H1 (cell line): ENCODE results near the gene MDK. TPM values are rescaled to one million over a fixed set of nuclear protein-coding genes. Genes with fewer than 3 reads are reported as not detected.

Source experiments
- CTCF ChIA-PET: fragments of 300-600 bp; sonication (Branson Sonifier 250); formaldehyde crosslinking; loops from one replicate; lab custom pipeline; 2021; ENCODE audit not compliant: partially characterized antibody; lab: Charles Lee
- POLR2A ChIA-PET: fragments of 300-600 bp; sonication (Branson Sonifier 250); formaldehyde crosslinking; loops from one replicate; lab custom pipeline; 2021; ENCODE audit warnings: inconsistent platforms; ENCODE audit not compliant: partially characterized antibody; lab: Charles Lee
- DNase-seq, 2 experiments: peaks; one replicate each; pipeline versions ENCODE4 v3.0.0 to v3.0.0-alpha.2; 2010 to 2022; ENCODE audit warnings: low spot score in 2 of 2, low read depth in 1 of 2, mixed read lengths in 1 of 2
- FAIRE-seq: peaks from 2 replicates; lab custom pipeline; 2011; peaks lifted over from hg19 to GRCh38; lab: Jason Lieb, UNC
- H2AFZ ChIP-seq: 2 replicates; pipeline ENCODE4 v1.8.1; 2012; ENCODE audit warnings: low read length, inconsistent platforms
- H2AK5ac ChIP-seq: 2 replicates; pipeline ENCODE4 v1.6.1; 2013; ENCODE audit warnings: low read depth, low read length
- H2BK120ac ChIP-seq: replicated peaks from 2 replicates; pipeline ENCODE3; 2013; ENCODE audit warnings: low read depth, low read length, inconsistent platforms
- H2BK12ac ChIP-seq: 2 replicates; pipeline ENCODE4 v1.6.1; 2013; ENCODE audit warnings: low read depth, low read length
- H2BK15ac ChIP-seq: 2 replicates; pipeline ENCODE4 v1.6.1; 2013; ENCODE audit warnings: low read length
- H2BK20ac ChIP-seq: 2 replicates; pipeline ENCODE4 v1.6.1; 2013; ENCODE audit warnings: low read length
- H2BK5ac ChIP-seq: 2 replicates; pipeline ENCODE4 v1.6.1; 2013; ENCODE audit warnings: low read depth, low read length
- H3K14ac ChIP-seq: 2 replicates; pipeline ENCODE4 v1.6.1; 2013; ENCODE audit warnings: inconsistent platforms; ENCODE audit not compliant: insufficient read length
- H3K18ac ChIP-seq: 2 replicates; pipeline ENCODE4 v1.6.1; 2013; ENCODE audit warnings: low read length; ENCODE audit errors: extremely low read depth
- H3K23ac ChIP-seq: 2 replicates; pipeline ENCODE4 v1.6.1; 2013; ENCODE audit warnings: inconsistent platforms; ENCODE audit not compliant: insufficient read length
- H3K23me2 ChIP-seq: 2 replicates; pipeline ENCODE4 v1.6.1; 2013; ENCODE audit warnings: low read depth, low read length
- H3K27ac ChIP-seq: 2 replicates; pipeline ENCODE4 v1.6.1; 2011; ENCODE audit warnings: low read depth, low read length, inconsistent platforms
- H3K27me3 ChIP-seq, 4 experiments: replicated peaks in 1 of 4; 1 replicate in 1 of 4; 2 replicates in 3 of 4; pipeline versions ENCODE4 v1.6.1 to v1.8.1; 2011 to 2013; ENCODE audit warnings: low read length in 3 of 4, mild to moderate bottlenecking in 3 of 4, inconsistent platforms in 2 of 4, mixed read lengths in 2 of 4, moderate library complexity in 1 of 4; ENCODE audit not compliant: control insufficient read depth in 3 of 4, insufficient read depth in 3 of 4; ENCODE audit errors: extremely low read depth in 1 of 4
- H3K36me3 ChIP-seq, 4 experiments: 2 replicates each; pipeline versions ENCODE4 v1.6.1 to v1.8.1; 2011 to 2013; ENCODE audit warnings: mild to moderate bottlenecking in 4 of 4, low read length in 3 of 4, moderate library complexity in 2 of 4, control low read depth in 1 of 4, inconsistent platforms in 1 of 4; ENCODE audit not compliant: insufficient read depth in 4 of 4, control insufficient read depth in 2 of 4
- H3K4ac ChIP-seq: replicated peaks from 2 replicates; pipeline ENCODE3; 2013; ENCODE audit warnings: low read length, low read depth, mixed read lengths, inconsistent platforms; ENCODE audit not compliant: insufficient read length
- H3K4me1 ChIP-seq, 4 experiments: replicated peaks in 1 of 4; 1 replicate in 1 of 4; 2 replicates in 3 of 4; pipeline versions ENCODE4 v1.6.1 to v1.8.1; 2011 to 2013; ENCODE audit warnings: low read length in 3 of 4, inconsistent platforms in 2 of 4, mixed read lengths in 1 of 4; ENCODE audit not compliant: insufficient read depth in 4 of 4, control insufficient read depth in 3 of 4
- H3K4me2 ChIP-seq, 2 experiments: 2 replicates each; pipeline versions ENCODE4 v1.6.1 to v1.8.1; 2011 to 2013; ENCODE audit warnings: low read depth in 2 of 2, low read length in 2 of 2, control low read depth in 1 of 2, inconsistent platforms in 1 of 2, mild to moderate bottlenecking in 1 of 2; ENCODE audit not compliant: insufficient read depth in 1 of 2
- H3K4me3 ChIP-seq, 4 experiments: fragments of 200-600, 300-600 bp in 1 of 4; sonication (generic), shearing (Covaris generic), sonication (Bioruptor Twin) in 1 of 4; 2 replicates each; pipeline versions ENCODE4 v1.5.1 to v1.8.1; 2011 to 2016; ENCODE audit warnings: low read length in 4 of 4, low read depth in 3 of 4, control low read depth in 2 of 4, inconsistent platforms in 2 of 4, mild to moderate bottlenecking in 2 of 4, mixed read lengths in 1 of 4, moderate library complexity in 1 of 4; ENCODE audit not compliant: insufficient read depth in 2 of 4; ENCODE audit errors: extremely low read depth in 1 of 4
- H3K56ac ChIP-seq: replicated peaks from 2 replicates; pipeline ENCODE3; 2013; ENCODE audit warnings: low read depth, mild to moderate bottlenecking, mixed read lengths, low read length, inconsistent platforms; ENCODE audit not compliant: insufficient read length
- H3K79me1 ChIP-seq: 2 replicates; pipeline ENCODE4 v1.6.1; 2013; ENCODE audit warnings: low read depth, low read length, control low read depth
- H3K79me2 ChIP-seq, 2 experiments: 2 replicates each; pipeline versions ENCODE4 v1.6.1 to v1.8.1; 2012 to 2013; ENCODE audit warnings: low read length in 2 of 2, mild to moderate bottlenecking in 2 of 2, inconsistent platforms in 1 of 2; ENCODE audit not compliant: insufficient read depth in 2 of 2, control insufficient read depth in 1 of 2
- H3K9ac ChIP-seq, 4 experiments: replicated peaks in 1 of 4; 1 replicate in 1 of 4; 2 replicates in 3 of 4; pipeline versions ENCODE4 v1.6.1 to v1.8.1; 2011 to 2013; ENCODE audit warnings: low read depth in 3 of 4, low read length in 3 of 4, control low read depth in 2 of 4, mild to moderate bottlenecking in 2 of 4, moderate library complexity in 2 of 4, inconsistent platforms in 1 of 4; ENCODE audit errors: extremely low read depth in 1 of 4
- H3K9me3 ChIP-seq, 2 experiments: 2 replicates each; pipeline versions ENCODE4 v1.6.1 to v1.8.1; 2012 to 2013; ENCODE audit warnings: mild to moderate bottlenecking in 2 of 2, moderate library complexity in 2 of 2, control low read depth in 1 of 2, inconsistent platforms in 1 of 2, low read depth in 1 of 2, low read length in 1 of 2, mixed read lengths in 1 of 2; ENCODE audit not compliant: insufficient read depth in 2 of 2
- H4K20me1 ChIP-seq, 2 experiments: replicated peaks in 1 of 2; 2 replicates each; pipeline versions ENCODE3 to v1.8.1; 2011 to 2013; ENCODE audit warnings: inconsistent platforms in 2 of 2, low read length in 2 of 2, mild to moderate bottlenecking in 1 of 2; ENCODE audit not compliant: insufficient read depth in 2 of 2, control insufficient read depth in 1 of 2
- H4K5ac ChIP-seq: 2 replicates; pipeline ENCODE4 v1.6.1; 2013; ENCODE audit warnings: low read length, low read depth, mixed read lengths, inconsistent platforms; ENCODE audit not compliant: insufficient read length
- H4K8ac ChIP-seq: 2 replicates; pipeline ENCODE4 v1.8.0; 2013; ENCODE audit warnings: mild to moderate bottlenecking, moderate library complexity, low read length, inconsistent platforms; ENCODE audit not compliant: insufficient read depth; ENCODE audit errors: extremely low read depth
- H4K91ac ChIP-seq: replicated peaks from 2 replicates; pipeline ENCODE3; 2013; ENCODE audit warnings: low read length, mixed read lengths, inconsistent platforms; ENCODE audit not compliant: insufficient read length
- KDM4A ChIP-seq: IDR thresholded peaks from one replicate; pipeline ENCODE4 v1.7.1; 2012; ENCODE audit warnings: low read depth, mild to moderate bottlenecking, moderate library complexity, low read length, inconsistent platforms; ENCODE audit not compliant: severe bottlenecking
- POLR2A ChIP-seq, 2 experiments: IDR thresholded peaks; 1 replicate in 1 of 2; 2 replicates in 1 of 2; pipeline ENCODE4 v1.6.1; 2011; ENCODE audit warnings: low read depth in 2 of 2, low read length in 2 of 2, mild to moderate bottlenecking in 2 of 2; ENCODE audit errors: control extremely low read depth in 1 of 2
- TBP ChIP-seq: IDR thresholded peaks from 2 replicates; pipeline ENCODE4 v1.6.1; 2011; ENCODE audit warnings: low read depth, low read length, improper control_type of control experiment
- WGBS, 2 experiments: shearing (Covaris generic) in 1 of 2; methylation state at CpG; one replicate each; pipeline versions ENCODE4 v1.1.6 to v1.1.7; 2013 to 2015; ENCODE audit warnings: low lambda C conversion rate in 2 of 2, mixed read lengths in 2 of 2, inconsistent platforms in 1 of 2, low coverage in 1 of 2, missing lambda C conversion rate in 1 of 2; ENCODE audit not compliant: insufficient replicate concordance in 2 of 2, insufficient coverage in 1 of 2, insufficient read length in 1 of 2; ENCODE audit errors: extremely low coverage in 1 of 2, missing lambda C conversion rate in 1 of 2; 5-methylcytosine and 5-hydroxymethylcytosine counted together
- polyA plus RNA-seq, 7 experiments: library from polyadenylated mRNA; depleted of rRNA in 3 of 7; stranded (reverse) in 5 of 7; unstranded in 2 of 7; fragments of >200 nt in 5 of 7; fragments of 200-250 nt in 2 of 7; gene quantifications; 1 replicate in 5 of 7; 2 replicates in 1 of 7; 4 replicates in 1 of 7; pipeline versions ENCODE4 v1.2.1 to v1.2.3, GENCODE V29; 2011 to 2013; ENCODE audit warnings: missing spikeins in 2 of 7, mixed read lengths in 2 of 7
- total RNA-seq: library from RNA; stranded (reverse); fragmentation: NEBNext Ultra II Directional; extraction: Animal tissue kit (Norgen Biotek cat#: 25700); gene quantifications from 2 replicates; pipeline ENCODE4 v1.2.1, GENCODE V29; 2021

Gene MDK
- total and polyA plus RNA-seq, 2 of the 8 experiments (the other 6 are each of a cell fraction or from before 2014, with no cell fraction given), result 309 to 606 TPM

DNA sequence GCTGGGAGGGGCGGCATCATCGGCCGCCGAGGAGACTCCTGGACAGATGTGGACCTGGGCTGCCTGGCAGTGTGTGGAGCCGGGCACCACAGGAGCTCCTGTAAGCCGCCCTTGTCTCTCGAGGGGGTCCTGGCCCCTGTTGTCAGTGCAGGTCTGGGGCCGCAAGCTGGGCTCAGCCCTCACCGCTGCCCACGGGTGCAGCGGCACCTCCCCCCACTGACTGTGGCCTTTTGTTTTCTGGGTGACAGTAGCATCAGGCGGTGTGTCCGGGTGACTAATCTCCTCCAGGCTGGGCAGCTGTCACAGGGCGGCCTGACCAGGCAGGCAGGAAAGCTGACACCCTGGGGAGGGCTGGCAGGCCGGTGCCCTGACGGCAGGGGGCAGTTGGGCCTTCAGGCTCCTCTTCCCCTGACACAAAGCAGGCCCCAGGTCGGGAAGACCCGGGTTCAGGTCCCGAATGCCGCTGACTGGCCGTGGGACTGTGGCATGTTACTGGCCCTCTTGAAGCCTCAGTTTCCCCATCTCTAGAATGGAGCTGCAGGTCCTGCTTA, 17.9 kb upstream of the MDK start:
- Histone ChIP-seq H3K27me3 (no peaks in the 10 kb centered on the region), H3K27ac (no peak overlapping the region), H3K23me2 (no peaks in the 10 kb centered on the region), H3K79me1 (peaks cover 19% of the 10 kb centered on the region), H3K56ac (no peak overlapping the region), H2BK20ac (no peak overlapping the region), H2AK5ac (no peak overlapping the region), H3K4me1 (peaks cover 0 to 23% (median 14%) of the 10 kb centered on the region in 4 experiments; a peak in 6 of 7 replicates), H4K20me1 (peaks cover 8 to 34% of the 10 kb centered on the region in 2 experiments), H4K91ac (no peak overlapping the region), H2AFZ (no peak overlapping the region), H2BK15ac (no peak overlapping the region), H3K4ac (no peak overlapping the region), H3K4me2 (no peak overlapping the region), H3K14ac (no peak overlapping the region), H3K18ac (no peak overlapping the region), H3K9me3 (no peaks in the 10 kb centered on the region), H2BK12ac (no peak overlapping the region), H4K8ac (no peak overlapping the region), H3K36me3 (peaks cover 0 to 4% (median under 1%) of the 10 kb centered on the region in 4 experiments; a peak in 1 of 8 replicates), H3K4me3 (no peak overlapping the region), H3K79me2 (peaks cover 0 to 51% of the 10 kb centered on the region in 2 experiments; a peak in 2 of 4 replicates), H2BK5ac (no peak overlapping the region), H4K5ac (no peak overlapping the region), H2BK120ac (no peak overlapping the region), H3K23ac (no peak overlapping the region), H3K9ac (no peak overlapping the region)
- CTCF ChIA-PET, result interaction anchor here (1.0 to 44.5 kb wide), 5 partner anchors 4 to 55 kb away, joined by 3 to 1004 read pairs (median 8); partner anchors contain the start of genes DGKZ and MDK
- TF ChIP-seq KDM4A (no peak), POLR2A (IDR thresholded peaks at IDR 0.05; ENCODE audit: control extremely low read depth in 1 of 2, low read depth in 2 of 2, low read length in 2 of 2) (no peak), TBP (no peak)
- 96% methylated on average over 20 of the region's 21 CpGs; no CpG with 5 or more reads in 1 of the 2 experiments for WGBS, 2 experiments
- FAIRE-seq (no peak), DNase-seq (no peak)
- POLR2A ChIA-PET, result interaction anchor here (0.9 to 7.8 kb wide), 5 partner anchors 13 to 143 kb away, joined by 3 to 69 read pairs (median 3); partner anchors contain the start of gene DGKZ
